ENCODE results near the gene FOXRED2. TPM values are rescaled to one million over a fixed set of nuclear protein-coding genes. Genes with fewer than 3 reads are reported as not detected.
A peak's percentile ranks its signal among the peaks of the same experiment; 100 is the strongest.

The FOXRED2 gene
- total RNA-seq, 1 donor from 2014 or later, result 13.2 TPM

DNA sequence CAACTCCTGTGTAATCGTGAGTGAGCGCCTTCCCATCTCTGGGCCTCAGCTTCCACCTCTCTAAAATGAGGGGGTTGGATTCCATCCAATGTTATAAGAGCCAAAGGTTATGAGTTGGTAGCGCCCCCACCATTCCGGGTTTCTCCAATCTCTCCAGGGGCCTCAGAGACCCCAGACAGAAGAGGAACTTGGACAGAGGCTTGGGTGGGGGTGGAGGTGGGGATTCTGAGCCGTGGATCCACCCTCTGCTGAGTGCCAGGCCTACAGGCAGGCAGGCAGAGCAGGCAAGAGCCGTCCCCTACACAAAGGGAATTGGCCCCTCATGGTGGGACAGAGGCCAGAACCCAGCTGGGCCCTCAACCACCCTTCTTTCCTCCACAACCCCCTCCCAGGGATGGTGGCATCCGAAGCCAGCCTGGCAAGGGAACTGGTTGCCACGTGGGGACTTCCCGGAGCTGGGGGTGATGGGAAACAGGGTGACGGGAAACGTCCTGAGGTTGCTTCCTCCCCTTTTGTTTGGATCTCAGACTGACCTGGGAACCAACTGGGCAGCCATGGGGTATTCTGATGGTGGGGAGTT, 57.2 kb downstream of the FOXRED2 start:
- Histone ChIP-seq H3K27ac (peak overlapping the region; percentile 92), H3K4me1 (peaks cover 82% of the 10 kb centered on the region), H3K27me3 (ENCODE audit: low read depth) (no peaks in the 10 kb centered on the region)

DNA sequence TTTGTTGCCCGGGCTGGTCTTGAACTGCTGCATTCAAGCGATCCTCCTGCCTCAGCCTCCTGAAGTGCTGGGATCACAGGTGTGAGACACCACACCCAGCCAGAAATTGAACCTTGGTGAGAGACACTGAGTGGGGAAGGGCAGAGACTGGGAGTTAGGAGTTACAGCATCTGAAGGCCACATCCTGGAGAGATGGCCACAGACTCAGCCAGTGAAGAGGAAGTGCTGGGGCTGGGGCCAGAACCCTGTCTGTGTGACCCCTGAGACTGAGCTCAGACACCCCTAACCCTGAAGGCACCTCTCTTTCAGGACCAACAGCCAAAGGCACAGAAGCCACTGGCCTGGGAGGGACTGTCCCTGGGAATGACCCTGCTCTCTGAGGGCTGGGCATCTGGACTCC, 59.2 kb downstream of the FOXRED2 start:
- Histone ChIP-seq H3K27ac (no peak overlapping the region), H3K4me1 (peaks cover 64% of the 10 kb centered on the region), H3K9me3 (no peaks in the 10 kb centered on the region), H3K36me3 (no peaks in the 10 kb centered on the region), H3K27me3 (ENCODE audit: low read depth) (no peaks in the 10 kb centered on the region), H3K4me3 (no peak overlapping the region)
- DNase-seq, result no peak
- TF ChIP-seq, protein P1, sequence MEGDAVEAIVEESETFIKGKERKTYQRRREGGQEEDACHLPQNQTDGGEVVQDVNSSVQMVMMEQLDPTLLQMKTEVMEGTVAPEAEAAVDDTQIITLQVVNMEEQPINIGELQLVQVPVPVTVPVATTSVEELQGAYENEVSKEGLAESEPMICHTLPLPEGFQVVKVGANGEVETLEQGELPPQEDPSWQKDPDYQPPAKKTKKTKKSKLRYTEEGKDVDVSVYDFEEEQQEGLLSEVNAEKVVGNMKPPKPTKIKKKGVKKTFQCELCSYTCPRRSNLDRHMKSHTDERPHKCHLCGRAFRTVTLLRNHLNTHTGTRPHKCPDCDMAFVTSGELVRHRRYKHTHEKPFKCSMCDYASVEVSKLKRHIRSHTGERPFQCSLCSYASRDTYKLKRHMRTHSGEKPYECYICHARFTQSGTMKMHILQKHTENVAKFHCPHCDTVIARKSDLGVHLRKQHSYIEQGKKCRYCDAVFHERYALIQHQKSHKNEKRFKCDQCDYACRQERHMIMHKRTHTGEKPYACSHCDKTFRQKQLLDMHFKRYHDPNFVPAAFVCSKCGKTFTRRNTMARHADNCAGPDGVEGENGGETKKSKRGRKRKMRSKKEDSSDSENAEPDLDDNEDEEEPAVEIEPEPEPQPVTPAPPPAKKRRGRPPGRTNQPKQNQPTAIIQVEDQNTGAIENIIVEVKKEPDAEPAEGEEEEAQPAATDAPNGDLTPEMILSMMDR (IDR thresholded peaks at IDR 0.05), result no peak
- intact Hi-C loops (cut with DNase I), result no loop called here
- no peak for ATAC-seq

More for the DNA sequence above, 57.2 kb downstream of the FOXRED2 start:
- H3K9me3 ChIP-seq, result no peaks in the 10 kb centered on the region
- no peak for DNase-seq
- intact Hi-C loops (cut with DNase I), result no loop called here
- H3K4me3 ChIP-seq, result no peak overlapping the region
- TF ChIP-seq, protein P1 (IDR thresholded peaks at IDR 0.05), result no peak
- H3K36me3 ChIP-seq, result no peaks in the 10 kb centered on the region
- ATAC-seq, result no peak

DNA sequence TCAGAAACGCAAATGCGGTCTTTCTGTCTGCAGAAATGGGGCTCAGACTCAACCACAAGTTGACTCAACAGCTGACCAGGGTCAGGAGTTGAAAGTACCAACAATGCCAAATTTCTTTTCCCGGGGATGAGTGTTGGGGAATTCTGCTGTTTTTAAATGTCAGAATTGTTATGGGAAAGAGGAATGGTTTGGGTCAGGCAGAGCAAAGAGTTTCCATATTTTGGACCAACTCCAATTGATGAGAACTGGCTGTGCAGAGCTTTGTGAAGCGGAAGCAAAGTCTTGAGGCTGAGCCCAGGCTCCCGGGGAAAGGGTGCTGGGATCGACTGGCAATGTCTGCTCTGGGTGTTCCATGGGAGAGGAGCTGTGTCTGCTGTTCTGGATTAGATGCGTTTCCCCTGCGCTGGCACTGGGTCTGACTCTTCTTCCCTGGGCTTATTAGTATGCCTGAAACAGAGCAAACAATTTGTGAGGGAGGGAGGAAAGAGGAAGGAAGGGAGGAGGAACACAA, 61.6 kb downstream of the FOXRED2 start:
- Histone ChIP-seq H3K4me3 (no peak overlapping the region), H3K36me3 (no peaks in the 10 kb centered on the region), H3K27ac (peak overlapping the region; percentile 27), H3K27me3 (ENCODE audit: low read depth) (no peaks in the 10 kb centered on the region), H3K4me1 (peaks cover 47% of the 10 kb centered on the region), H3K9me3 (no peaks in the 10 kb centered on the region)
- peak; percentile 23 to 60 for ATAC-seq
- intact Hi-C loops (cut with DNase I), result no loop called here
- TF ChIP-seq, protein P1 (IDR thresholded peaks at IDR 0.05), result no peak
- DNase-seq, result no peak

DNA sequence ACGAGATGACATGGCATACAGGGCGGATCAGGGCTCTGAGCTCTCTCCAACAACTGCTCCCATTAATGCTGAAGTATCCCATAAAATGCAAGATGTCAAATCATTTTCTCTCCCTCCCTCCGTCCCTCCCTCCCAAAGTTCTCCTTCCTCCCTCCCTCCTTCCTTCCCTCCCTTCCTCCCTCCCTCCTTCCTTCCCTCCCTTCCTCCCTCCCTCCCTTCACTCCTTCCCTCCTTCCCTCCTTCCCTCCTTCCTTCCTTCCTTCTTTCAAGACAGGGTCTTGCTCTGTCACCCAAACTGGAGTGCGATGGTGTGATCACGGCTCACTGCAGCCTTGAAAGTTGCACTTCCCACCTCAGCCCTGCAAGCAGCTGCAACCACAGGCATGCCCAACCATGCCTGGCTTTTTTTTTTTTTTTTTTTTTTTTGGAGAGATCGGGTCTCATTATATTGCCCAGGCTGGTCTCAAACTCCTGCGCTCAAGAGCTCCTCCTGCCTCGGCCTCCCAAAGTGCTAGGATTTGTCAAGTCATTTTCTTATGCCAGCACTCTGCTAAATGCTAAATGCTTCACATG, 63.6 kb downstream of the FOXRED2 start:
- Histone ChIP-seq H3K4me1 (peaks cover 29% of the 10 kb centered on the region), H3K9me3 (no peaks in the 10 kb centered on the region), H3K27me3 (ENCODE audit: low read depth) (no peaks in the 10 kb centered on the region), H3K36me3 (no peaks in the 10 kb centered on the region), H3K4me3 (no peak overlapping the region), H3K27ac (no peak overlapping the region)
- intact Hi-C loops (cut with DNase I), result no loop called here
- no peak for DNase-seq
- TF ChIP-seq, protein P1 (IDR thresholded peaks at IDR 0.05), result no peak
- ATAC-seq, result no peak

DNA sequence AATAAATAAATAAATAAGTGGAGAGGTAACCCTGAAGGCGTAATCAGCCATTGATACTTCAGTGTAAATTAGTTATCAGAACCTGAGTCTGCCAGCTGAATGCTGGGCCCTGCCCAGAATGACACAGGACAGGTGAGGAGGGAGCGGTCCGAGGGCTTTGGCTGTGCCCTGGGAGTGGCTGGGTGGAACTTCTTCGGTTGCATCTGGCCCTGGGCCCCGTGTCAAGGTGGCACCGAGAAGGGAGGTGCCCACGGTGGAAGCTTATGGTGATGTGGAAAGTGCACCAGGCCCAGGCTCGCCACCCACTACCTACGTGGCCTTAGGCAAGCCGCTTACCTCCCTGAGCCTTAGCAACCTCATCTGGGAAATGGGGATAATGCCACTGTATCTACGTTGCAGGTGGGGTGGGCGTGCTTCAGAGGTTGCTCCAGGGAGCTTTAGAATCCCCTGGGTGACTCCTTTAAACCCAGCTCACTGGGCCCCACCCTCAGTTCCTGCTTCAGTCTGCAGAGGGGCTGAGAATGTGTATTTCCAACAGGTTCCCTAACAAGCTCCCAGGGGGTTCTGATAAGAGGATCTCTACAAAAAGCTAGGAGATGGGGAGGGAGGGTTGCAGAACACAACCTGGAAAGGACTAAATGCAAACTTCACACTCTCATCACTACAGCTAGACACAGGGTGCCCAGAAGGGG, 64.2 kb downstream of the FOXRED2 start:
- Histone ChIP-seq H3K36me3 (no peaks in the 10 kb centered on the region), H3K27ac (no peak overlapping the region), H3K27me3 (ENCODE audit: low read depth) (no peaks in the 10 kb centered on the region), H3K4me3 (no peak overlapping the region), H3K9me3 (no peaks in the 10 kb centered on the region), H3K4me1 (peaks cover 23% of the 10 kb centered on the region)
- intact Hi-C loops (cut with DNase I), result no loop called here
- TF ChIP-seq, protein P1 (IDR thresholded peaks at IDR 0.05), result no peak
- DNase-seq (no peak), ATAC-seq (no peak)

All from lower lobe of right lung (tissue), 2 donors.